HL-60 (cell line): Measurements from ENCODE around the gene SLC9C1.

Experiments
- DNase-seq, 2 experiments: peaks; one replicate each; pipeline ENCODE4 v3.0.0-alpha.2; 2010 to 2020; ENCODE audit warnings: low read depth in 1 of 2, low spot score in 1 of 2
- H3K27ac ChIP-seq: fragments of 250-450 bp; sonication (Bioruptor Pico); replicated peaks from 2 replicates; pipeline ENCODE4 v1.5.1; 2020; ENCODE audit warnings: mild to moderate bottlenecking, moderate library complexity
- H3K27me3 ChIP-seq: fragments of 250-450 bp; sonication (Bioruptor Pico); 2 replicates; pipeline ENCODE4 v1.5.1; 2021; ENCODE audit warnings: mild to moderate bottlenecking, moderate library complexity; ENCODE audit not compliant: insufficient read depth, poor library complexity, severe bottlenecking
- H3K4me3 ChIP-seq: replicated peaks from 2 replicates; pipeline ENCODE4 v1.5.1; 2011; ENCODE audit warnings: mild to moderate bottlenecking, control low read depth, low read length; ENCODE audit not compliant: insufficient read depth
- GABPA ChIP-seq: IDR thresholded peaks from 2 replicates; pipeline ENCODE4 v1.6.1; 2012; ENCODE audit warnings: low read depth
- POLR2AphosphoS5 ChIP-seq: IDR thresholded peaks from 2 replicates; pipeline ENCODE4 v1.6.1; 2012; ENCODE audit warnings: low read depth
- SPI1 ChIP-seq: IDR thresholded peaks from 2 replicates; pipeline ENCODE4 v1.6.1; 2012; ENCODE audit warnings: low read depth, mild to moderate bottlenecking, borderline replicate concordance
- TF ChIP-seq, protein P1 (sequence below): IDR thresholded peaks from one replicate; pipeline ENCODE4 v1.5.1; 2011; ENCODE audit warnings: low read length, control low read depth, inconsistent platforms; ENCODE audit not compliant: insufficient read depth
- TF ChIP-seq, protein P2 (sequence below): IDR thresholded peaks from 2 replicates; pipeline ENCODE4 v1.6.1; 2012; ENCODE audit warnings: low read depth; ENCODE audit not compliant: insufficient replicate concordance

SLC9C1 gene

DNA sequence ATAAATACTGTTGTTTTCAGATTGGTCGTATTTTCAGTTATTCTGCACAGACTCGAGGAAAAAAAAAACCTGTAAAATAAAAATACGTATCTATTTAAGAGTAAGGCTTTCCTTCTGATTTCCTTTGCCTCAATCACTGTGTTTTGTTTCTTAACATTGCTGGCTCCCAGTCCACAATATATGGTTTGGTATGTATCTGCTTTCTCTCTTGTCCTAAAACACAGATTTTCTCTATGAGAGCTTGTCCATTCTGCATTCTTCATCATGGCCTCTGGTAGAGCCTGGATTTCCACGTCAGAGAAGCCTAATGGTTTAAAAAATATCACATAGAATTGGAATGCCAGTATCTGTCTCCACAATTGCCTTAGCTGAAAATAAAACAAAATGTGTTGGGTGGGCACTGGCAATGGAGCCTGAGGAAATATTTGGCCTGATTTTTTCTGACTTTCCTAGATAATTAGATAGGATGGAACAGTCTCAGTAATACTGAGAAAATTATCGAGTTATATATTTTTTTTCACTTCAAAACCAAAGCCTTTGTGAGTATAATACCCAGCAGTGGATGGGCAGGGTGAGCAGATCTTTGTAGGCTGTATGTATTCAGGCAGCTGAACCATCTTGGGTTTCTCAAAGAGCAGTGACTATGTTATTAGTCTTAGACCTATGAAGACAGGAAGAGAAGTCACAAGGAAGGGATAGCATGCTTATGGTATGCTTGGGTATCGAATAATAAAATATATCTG lies 40.8 kb upstream of the SLC9C1 start:
- TF ChIP-seq, protein P1, sequence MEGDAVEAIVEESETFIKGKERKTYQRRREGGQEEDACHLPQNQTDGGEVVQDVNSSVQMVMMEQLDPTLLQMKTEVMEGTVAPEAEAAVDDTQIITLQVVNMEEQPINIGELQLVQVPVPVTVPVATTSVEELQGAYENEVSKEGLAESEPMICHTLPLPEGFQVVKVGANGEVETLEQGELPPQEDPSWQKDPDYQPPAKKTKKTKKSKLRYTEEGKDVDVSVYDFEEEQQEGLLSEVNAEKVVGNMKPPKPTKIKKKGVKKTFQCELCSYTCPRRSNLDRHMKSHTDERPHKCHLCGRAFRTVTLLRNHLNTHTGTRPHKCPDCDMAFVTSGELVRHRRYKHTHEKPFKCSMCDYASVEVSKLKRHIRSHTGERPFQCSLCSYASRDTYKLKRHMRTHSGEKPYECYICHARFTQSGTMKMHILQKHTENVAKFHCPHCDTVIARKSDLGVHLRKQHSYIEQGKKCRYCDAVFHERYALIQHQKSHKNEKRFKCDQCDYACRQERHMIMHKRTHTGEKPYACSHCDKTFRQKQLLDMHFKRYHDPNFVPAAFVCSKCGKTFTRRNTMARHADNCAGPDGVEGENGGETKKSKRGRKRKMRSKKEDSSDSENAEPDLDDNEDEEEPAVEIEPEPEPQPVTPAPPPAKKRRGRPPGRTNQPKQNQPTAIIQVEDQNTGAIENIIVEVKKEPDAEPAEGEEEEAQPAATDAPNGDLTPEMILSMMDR = no peak
- no peak for DNase-seq
- no peak overlapping the region for H3K27ac ChIP-seq
- no peaks in the 10 kb centered on the region for H3K27me3 ChIP-seq
- H3K4me3 ChIP-seq = no peak overlapping the region

DNA sequence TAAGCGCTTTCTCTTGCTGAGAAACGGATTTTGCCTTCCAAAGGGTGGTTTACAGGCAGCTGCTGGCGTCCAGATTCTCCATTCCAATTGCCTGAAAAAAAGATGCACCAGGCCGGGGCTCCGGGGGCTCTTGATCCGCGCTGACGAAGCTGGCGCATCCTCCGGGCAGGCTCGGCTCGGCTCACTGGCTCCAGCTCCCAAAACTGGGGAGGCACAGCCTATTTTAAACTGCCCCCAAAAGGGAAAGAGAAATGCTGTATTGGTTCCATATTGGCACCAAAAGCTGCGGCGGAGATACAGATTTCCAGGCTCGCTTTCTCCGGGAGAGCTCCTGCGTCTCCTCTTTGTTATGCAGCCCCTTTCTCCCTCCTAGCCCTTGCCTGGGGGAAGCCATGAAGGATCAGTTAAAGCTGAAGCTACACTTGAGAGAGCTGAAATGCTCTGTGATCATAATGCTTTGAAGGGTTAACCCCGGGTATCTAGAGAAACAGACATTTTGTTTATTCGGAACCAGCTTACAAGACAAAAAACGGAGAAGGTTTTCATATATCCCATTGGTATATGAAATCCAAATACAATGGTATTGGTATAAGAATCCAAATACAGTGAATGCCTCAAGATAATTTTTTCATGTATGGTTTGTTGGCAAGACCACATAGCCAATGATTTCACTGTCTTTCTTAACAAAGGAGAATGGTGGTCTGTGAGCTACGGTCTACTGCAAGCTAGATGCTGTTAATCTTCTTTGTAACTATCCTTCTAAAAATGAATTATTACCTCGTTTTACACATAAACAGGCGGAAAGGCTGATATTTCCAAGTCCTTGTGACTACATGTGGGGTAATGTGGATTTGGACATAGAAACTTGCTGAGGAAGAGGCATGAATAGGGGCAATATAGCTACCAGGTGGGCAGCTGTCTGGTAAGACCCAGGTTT lies 39.6 kb upstream of the SLC9C1 start:
- Histone ChIP-seq H3K27me3 (no peaks in the 10 kb centered on the region), H3K27ac (no peak overlapping the region), H3K4me3 (peak overlapping the region; percentile 50)
- TF ChIP-seq, protein P1 = no peak
- TF ChIP-seq GABPA (no peak), POLR2AphosphoS5 (no peak), SPI1 (no peak)
- TF ChIP-seq, protein P2, sequence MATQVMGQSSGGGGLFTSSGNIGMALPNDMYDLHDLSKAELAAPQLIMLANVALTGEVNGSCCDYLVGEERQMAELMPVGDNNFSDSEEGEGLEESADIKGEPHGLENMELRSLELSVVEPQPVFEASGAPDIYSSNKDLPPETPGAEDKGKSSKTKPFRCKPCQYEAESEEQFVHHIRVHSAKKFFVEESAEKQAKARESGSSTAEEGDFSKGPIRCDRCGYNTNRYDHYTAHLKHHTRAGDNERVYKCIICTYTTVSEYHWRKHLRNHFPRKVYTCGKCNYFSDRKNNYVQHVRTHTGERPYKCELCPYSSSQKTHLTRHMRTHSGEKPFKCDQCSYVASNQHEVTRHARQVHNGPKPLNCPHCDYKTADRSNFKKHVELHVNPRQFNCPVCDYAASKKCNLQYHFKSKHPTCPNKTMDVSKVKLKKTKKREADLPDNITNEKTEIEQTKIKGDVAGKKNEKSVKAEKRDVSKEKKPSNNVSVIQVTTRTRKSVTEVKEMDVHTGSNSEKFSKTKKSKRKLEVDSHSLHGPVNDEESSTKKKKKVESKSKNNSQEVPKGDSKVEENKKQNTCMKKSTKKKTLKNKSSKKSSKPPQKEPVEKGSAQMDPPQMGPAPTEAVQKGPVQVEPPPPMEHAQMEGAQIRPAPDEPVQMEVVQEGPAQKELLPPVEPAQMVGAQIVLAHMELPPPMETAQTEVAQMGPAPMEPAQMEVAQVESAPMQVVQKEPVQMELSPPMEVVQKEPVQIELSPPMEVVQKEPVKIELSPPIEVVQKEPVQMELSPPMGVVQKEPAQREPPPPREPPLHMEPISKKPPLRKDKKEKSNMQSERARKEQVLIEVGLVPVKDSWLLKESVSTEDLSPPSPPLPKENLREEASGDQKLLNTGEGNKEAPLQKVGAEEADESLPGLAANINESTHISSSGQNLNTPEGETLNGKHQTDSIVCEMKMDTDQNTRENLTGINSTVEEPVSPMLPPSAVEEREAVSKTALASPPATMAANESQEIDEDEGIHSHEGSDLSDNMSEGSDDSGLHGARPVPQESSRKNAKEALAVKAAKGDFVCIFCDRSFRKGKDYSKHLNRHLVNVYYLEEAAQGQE = no peak
- no peak for DNase-seq

DNA sequence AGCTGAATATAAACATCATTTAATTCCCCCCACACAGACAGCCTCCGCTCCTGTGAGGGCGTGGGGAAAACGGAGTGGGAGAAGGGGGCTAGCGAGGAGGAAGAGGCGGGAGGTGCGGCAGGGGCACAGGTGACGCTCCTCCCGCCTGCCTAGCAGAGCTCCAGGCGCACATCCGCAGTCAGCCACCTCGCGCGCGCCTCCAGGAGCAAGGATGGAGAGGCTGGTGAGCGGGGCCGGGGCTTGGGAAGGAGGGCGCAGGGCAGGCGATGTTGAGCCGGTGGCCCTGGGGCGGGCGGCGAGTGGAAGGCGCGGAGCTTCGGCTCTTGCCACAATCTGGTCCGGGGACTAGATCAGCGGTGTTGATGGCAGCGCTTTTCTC lies 39.0 kb upstream of the SLC9C1 start, which contains the start of gene CD200:
Gene CD200 (plus strand): TSS at position 155 of the 379 bp plus-strand sequence. CDS start 57 bp downstream, at position 212.
- Histone ChIP-seq H3K27me3 (no peaks in the 10 kb centered on the region), H3K27ac (no peak within 1 kb of the TSS), H3K4me3 (peak within 1 kb of the TSS; percentile 50)
- DNase-seq = no peak
- TF ChIP-seq POLR2AphosphoS5 (no peak), SPI1 (no peak), GABPA (no peak)
- TF ChIP-seq, protein P2 = no peak
- TF ChIP-seq, protein P1 = no peak
